ENCODE results near the gene RIOX2.

RIOX2 gene

GRCh38 chr3:97970956-97971620, 1.1 kb downstream of the RIOX2 start:
- peaks cover 0 to 27% (median 20%) of the 10 kb centered on the region in 5 donors for H3K4me1 ChIP-seq (ENCODE audit: control insufficient read depth in 5 of 5, insufficient read depth in 5 of 5, low read length in 5 of 5)

GRCh38 chr3:97970156-97970555, 2.1 kb downstream of the RIOX2 start:
- Histone ChIP-seq H3K9ac (ENCODE audit: low read length in 5 of 5) (peak overlapping the region in 2 of 5 donors; percentile 32 to 71), H3K9me3 (ENCODE audit: control insufficient read depth in 5 of 5, low read length in 5 of 5) (no peaks in the 10 kb centered on the region), H3K27me3 (ENCODE audit: control insufficient read depth in 5 of 5, insufficient read depth in 4 of 5, low read length in 5 of 5) (no peaks in the 10 kb centered on the region), H3K27ac (ENCODE audit: low read depth, low read length) (peak overlapping the region; percentile 83), H3K4me1 (ENCODE audit: control insufficient read depth in 5 of 5, insufficient read depth in 5 of 5, low read length in 5 of 5) (peaks cover 0 to 33% (median 20%) of the 10 kb centered on the region in 5 donors), H3K4me3 (ENCODE audit: low read depth in 1 of 5, low read length in 5 of 5) (no peak overlapping the region), H3K36me3 (ENCODE audit: control insufficient read depth in 5 of 5, insufficient read depth in 5 of 5, low read length in 5 of 5) (peaks cover 5 to 16% (median 8%) of the 10 kb centered on the region in 5 donors)

More at GRCh38 chr3:97970956-97971620, 1.1 kb downstream of the RIOX2 start:
- Histone ChIP-seq H3K36me3 (ENCODE audit: control insufficient read depth in 5 of 5, insufficient read depth in 5 of 5, low read length in 5 of 5) (peaks cover under 1 to 12% (median 8%) of the 10 kb centered on the region in 5 donors), H3K27me3 (ENCODE audit: control insufficient read depth in 5 of 5, insufficient read depth in 4 of 5, low read length in 5 of 5) (no peaks in the 10 kb centered on the region), H3K4me3 (ENCODE audit: low read depth in 1 of 5, low read length in 5 of 5) (peak overlapping the region; percentile 53 to 77 (median 68)), H3K27ac (ENCODE audit: low read depth, low read length) (peak overlapping the region; percentile 83), H3K9ac (ENCODE audit: low read length in 5 of 5) (peak overlapping the region; percentile 57 to 84 (median 80)), H3K9me3 (ENCODE audit: control insufficient read depth in 5 of 5, low read length in 5 of 5) (no peaks in the 10 kb centered on the region)

DNA sequence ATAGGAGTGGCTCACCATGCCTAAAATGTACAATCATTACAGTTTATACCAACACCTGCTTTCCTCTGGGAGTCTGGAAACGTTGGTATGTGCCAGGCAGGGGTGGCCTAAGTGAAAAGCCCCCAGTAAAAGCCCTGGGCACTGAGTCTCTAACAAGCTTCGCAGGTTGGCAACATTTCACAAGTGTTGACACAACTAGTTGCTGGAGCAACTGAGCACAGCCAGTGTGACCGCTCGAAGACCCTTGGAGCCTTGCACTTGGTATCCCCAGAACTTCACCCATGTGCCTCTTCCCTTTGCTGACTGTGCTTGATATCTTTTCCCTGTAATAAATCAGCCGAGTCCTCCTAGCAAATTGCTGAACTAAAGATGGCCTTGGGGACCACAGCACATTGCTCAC, 2.7 kb downstream of the RIOX2 start:
- H3K27me3 ChIP-seq (ENCODE audit: control insufficient read depth in 5 of 5, insufficient read depth in 4 of 5, low read length in 5 of 5), result no peaks in the 10 kb centered on the region
- no peak overlapping the region for H3K4me3 ChIP-seq (ENCODE audit: low read depth in 1 of 5, low read length in 5 of 5)
- H3K9ac ChIP-seq (ENCODE audit: low read length in 5 of 5), result no peak overlapping the region
- no peaks in the 10 kb centered on the region for H3K9me3 ChIP-seq (ENCODE audit: control insufficient read depth in 5 of 5, low read length in 5 of 5)
- peaks cover 0 to 38% (median 21%) of the 10 kb centered on the region in 5 donors for H3K4me1 ChIP-seq (ENCODE audit: control insufficient read depth in 5 of 5, insufficient read depth in 5 of 5, low read length in 5 of 5)
- H3K36me3 ChIP-seq (ENCODE audit: control insufficient read depth in 5 of 5, insufficient read depth in 5 of 5, low read length in 5 of 5), result peaks cover 5 to 16% (median 8%) of the 10 kb centered on the region in 5 donors
- no peak overlapping the region for H3K27ac ChIP-seq (ENCODE audit: low read depth, low read length)

GRCh38 chr3:97968376-97968775, 3.9 kb downstream of the RIOX2 start:
- Histone ChIP-seq H3K9ac (ENCODE audit: low read length in 5 of 5) (no peak overlapping the region), H3K27me3 (ENCODE audit: control insufficient read depth in 5 of 5, insufficient read depth in 4 of 5, low read length in 5 of 5) (no peaks in the 10 kb centered on the region), H3K36me3 (ENCODE audit: control insufficient read depth in 5 of 5, insufficient read depth in 5 of 5, low read length in 5 of 5) (peaks cover 5 to 16% (median 8%) of the 10 kb centered on the region in 5 donors), H3K27ac (ENCODE audit: low read depth, low read length) (no peak overlapping the region), H3K9me3 (ENCODE audit: control insufficient read depth in 5 of 5, low read length in 5 of 5) (no peaks in the 10 kb centered on the region), H3K4me1 (ENCODE audit: control insufficient read depth in 5 of 5, insufficient read depth in 5 of 5, low read length in 5 of 5) (peaks cover 0 to 44% (median 24%) of the 10 kb centered on the region in 5 donors), H3K4me3 (ENCODE audit: low read depth in 1 of 5, low read length in 5 of 5) (no peak overlapping the region)

- peaks cover 5 to 16% (median 8%) of the 10 kb centered on the region in 5 donors for H3K36me3 ChIP-seq (ENCODE audit: control insufficient read depth in 5 of 5, insufficient read depth in 5 of 5, low read length in 5 of 5)
- peaks cover 0 to 44% (median 24%) of the 10 kb centered on the region in 5 donors for H3K4me1 ChIP-seq (ENCODE audit: control insufficient read depth in 5 of 5, insufficient read depth in 5 of 5, low read length in 5 of 5)
- no peak overlapping the region for H3K27ac ChIP-seq (ENCODE audit: low read depth, low read length)
- H3K4me3 ChIP-seq (ENCODE audit: low read depth in 1 of 5, low read length in 5 of 5), result no peak overlapping the region
- H3K27me3 ChIP-seq (ENCODE audit: control insufficient read depth in 5 of 5, insufficient read depth in 4 of 5, low read length in 5 of 5), result no peaks in the 10 kb centered on the region
- no peaks in the 10 kb centered on the region for H3K9me3 ChIP-seq (ENCODE audit: control insufficient read depth in 5 of 5, low read length in 5 of 5)
- no peak overlapping the region for H3K9ac ChIP-seq (ENCODE audit: low read length in 5 of 5)
These were observed 4.3 kb downstream of the RIOX2 start for GRCh38 chr3:97967966-97968365.

GRCh38 chr3:97960993-97961766, 11.1 kb downstream of the RIOX2 start:
- H3K9ac ChIP-seq (ENCODE audit: low read length in 5 of 5), result no peak overlapping the region
- no peaks in the 10 kb centered on the region for H3K9me3 ChIP-seq (ENCODE audit: control insufficient read depth in 5 of 5, low read length in 5 of 5)
- H3K27ac ChIP-seq (ENCODE audit: low read depth, low read length), result peak overlapping the region; percentile 20
- peaks cover 0 to 40% (median 22%) of the 10 kb centered on the region in 5 donors for H3K4me1 ChIP-seq (ENCODE audit: control insufficient read depth in 5 of 5, insufficient read depth in 5 of 5, low read length in 5 of 5)
- H3K27me3 ChIP-seq (ENCODE audit: control insufficient read depth in 5 of 5, insufficient read depth in 4 of 5, low read length in 5 of 5), result no peaks in the 10 kb centered on the region
- H3K4me3 ChIP-seq (ENCODE audit: low read depth in 1 of 5, low read length in 5 of 5), result no peak overlapping the region
- peaks cover 0 to 24% (median 10%) of the 10 kb centered on the region in 5 donors for H3K36me3 ChIP-seq (ENCODE audit: control insufficient read depth in 5 of 5, insufficient read depth in 5 of 5, low read length in 5 of 5)

DNA sequence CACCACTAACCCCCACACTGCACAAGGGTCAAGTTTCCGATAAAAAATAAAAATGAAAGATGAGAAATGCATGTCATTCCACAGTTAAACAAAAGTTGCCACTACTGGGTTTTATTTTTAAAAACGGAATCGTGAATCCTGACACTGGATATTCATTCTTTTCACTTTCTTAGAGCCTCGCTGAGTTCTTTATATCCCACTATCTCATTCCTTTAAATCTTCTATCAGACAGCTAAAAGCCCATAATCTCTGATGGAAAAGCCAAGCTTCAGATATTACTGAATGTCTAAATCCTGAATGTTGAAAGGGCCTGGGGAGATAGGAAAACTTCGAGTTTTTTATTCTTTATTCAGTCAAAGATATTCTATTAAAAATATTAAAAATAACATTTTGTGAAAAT, 11.7 kb downstream of the RIOX2 start:
- Histone ChIP-seq H3K4me3 (ENCODE audit: low read depth in 1 of 5, low read length in 5 of 5) (no peak overlapping the region), H3K9me3 (ENCODE audit: control insufficient read depth in 5 of 5, low read length in 5 of 5) (no peaks in the 10 kb centered on the region), H3K27me3 (ENCODE audit: control insufficient read depth in 5 of 5, insufficient read depth in 4 of 5, low read length in 5 of 5) (no peaks in the 10 kb centered on the region), H3K9ac (ENCODE audit: low read length in 5 of 5) (peak overlapping the region in 2 of 5 donors; percentile 36 to 47), H3K36me3 (ENCODE audit: control insufficient read depth in 5 of 5, insufficient read depth in 5 of 5, low read length in 5 of 5) (peaks cover 0 to 20% (median 7%) of the 10 kb centered on the region in 5 donors), H3K27ac (ENCODE audit: low read depth, low read length) (peak overlapping the region; percentile 20), H3K4me1 (ENCODE audit: control insufficient read depth in 5 of 5, insufficient read depth in 5 of 5, low read length in 5 of 5) (peaks cover 0 to 37% (median 22%) of the 10 kb centered on the region in 5 donors)

DNA sequence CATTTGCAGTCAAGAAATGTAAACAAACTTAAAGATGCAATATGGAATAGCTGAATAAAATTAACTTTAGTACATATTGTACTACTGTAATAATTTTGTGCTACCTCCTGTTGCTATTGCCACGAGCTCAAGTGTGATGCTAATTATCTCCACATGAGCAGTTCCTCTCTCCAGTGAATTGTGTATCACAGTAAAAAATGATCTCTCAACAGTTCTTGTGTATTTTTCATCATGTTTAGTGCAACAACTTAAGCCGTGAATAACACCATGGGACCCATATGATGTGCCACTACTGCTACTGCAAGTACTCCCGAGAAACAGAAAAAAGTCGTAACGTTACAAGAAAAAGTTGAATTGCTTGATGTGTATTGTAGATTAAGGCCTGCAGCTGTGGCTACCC, 12.4 kb downstream of the RIOX2 start:
- no peaks in the 10 kb centered on the region for H3K9me3 ChIP-seq (ENCODE audit: control insufficient read depth in 5 of 5, low read length in 5 of 5)
- H3K9ac ChIP-seq (ENCODE audit: low read length in 5 of 5), result peak overlapping the region in 1 of 5 donors; percentile 47
- peaks cover 0 to 23% (median 6%) of the 10 kb centered on the region in 5 donors for H3K36me3 ChIP-seq (ENCODE audit: control insufficient read depth in 5 of 5, insufficient read depth in 5 of 5, low read length in 5 of 5)
- H3K4me3 ChIP-seq (ENCODE audit: low read depth in 1 of 5, low read length in 5 of 5), result no peak overlapping the region
- H3K27me3 ChIP-seq (ENCODE audit: control insufficient read depth in 5 of 5, insufficient read depth in 4 of 5, low read length in 5 of 5), result no peaks in the 10 kb centered on the region
- peaks cover 0 to 33% (median 20%) of the 10 kb centered on the region in 5 donors for H3K4me1 ChIP-seq (ENCODE audit: control insufficient read depth in 5 of 5, insufficient read depth in 5 of 5, low read length in 5 of 5)
- H3K27ac ChIP-seq (ENCODE audit: low read depth, low read length), result no peak overlapping the region

- H3K36me3 ChIP-seq (ENCODE audit: control insufficient read depth in 5 of 5, insufficient read depth in 5 of 5, low read length in 5 of 5), result peaks cover 7 to 32% (median 14%) of the 10 kb centered on the region in 5 donors
- no peak overlapping the region for H3K9ac ChIP-seq (ENCODE audit: low read length in 5 of 5)
- H3K27me3 ChIP-seq (ENCODE audit: control insufficient read depth in 5 of 5, insufficient read depth in 4 of 5, low read length in 5 of 5), result no peaks in the 10 kb centered on the region
- no peak overlapping the region for H3K4me3 ChIP-seq (ENCODE audit: low read depth in 1 of 5, low read length in 5 of 5)
- peaks cover 0 to 28% (median 18%) of the 10 kb centered on the region in 5 donors for H3K4me1 ChIP-seq (ENCODE audit: control insufficient read depth in 5 of 5, insufficient read depth in 5 of 5, low read length in 5 of 5)
- H3K9me3 ChIP-seq (ENCODE audit: control insufficient read depth in 5 of 5, low read length in 5 of 5), result no peaks in the 10 kb centered on the region
- no peak overlapping the region for H3K27ac ChIP-seq (ENCODE audit: low read depth, low read length)
These were observed 13.4 kb downstream of the RIOX2 start for GRCh38 chr3:97958796-97959195.

DNA sequence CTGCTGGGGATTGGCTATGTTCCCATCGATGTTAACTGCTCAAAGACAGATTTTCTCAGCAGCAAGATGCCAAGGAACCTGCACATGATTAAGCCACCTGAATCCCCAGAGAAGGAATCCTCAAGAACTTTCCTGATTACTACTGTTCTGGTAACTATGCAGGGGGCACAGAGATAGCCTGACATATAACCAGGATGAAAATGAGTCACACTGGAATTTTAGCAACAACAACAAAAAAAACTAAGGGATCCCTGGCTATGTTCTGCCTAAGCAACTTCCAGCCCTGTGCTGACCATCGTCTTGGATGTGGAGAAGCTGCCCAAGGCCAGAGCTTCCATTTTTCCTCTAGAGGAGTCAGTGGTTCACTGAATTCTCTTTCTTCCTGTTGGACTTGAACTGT, 13.8 kb downstream of the RIOX2 start:
- peaks cover 0 to 28% (median 18%) of the 10 kb centered on the region in 5 donors for H3K4me1 ChIP-seq (ENCODE audit: control insufficient read depth in 5 of 5, insufficient read depth in 5 of 5, low read length in 5 of 5)
- H3K36me3 ChIP-seq (ENCODE audit: control insufficient read depth in 5 of 5, insufficient read depth in 5 of 5, low read length in 5 of 5), result peaks cover 9 to 36% (median 18%) of the 10 kb centered on the region in 5 donors
- no peak overlapping the region for H3K27ac ChIP-seq (ENCODE audit: low read depth, low read length)
- no peaks in the 10 kb centered on the region for H3K27me3 ChIP-seq (ENCODE audit: control insufficient read depth in 5 of 5, insufficient read depth in 4 of 5, low read length in 5 of 5)
- no peak overlapping the region for H3K4me3 ChIP-seq (ENCODE audit: low read depth in 1 of 5, low read length in 5 of 5)
- H3K9ac ChIP-seq (ENCODE audit: low read length in 5 of 5), result no peak overlapping the region
- no peaks in the 10 kb centered on the region for H3K9me3 ChIP-seq (ENCODE audit: control insufficient read depth in 5 of 5, low read length in 5 of 5)
